GM19438 (cell line): ENCODE measurements around the gene VKORC1.
"Not testable (repeated sequence)": the region's sequence is repeated elsewhere in the genome, so short reads cannot be mapped to it uniquely, and the experiment has no call there.

Experiments used
- ATAC-seq: cut with Tn5 transposase; IDR thresholded peaks from one replicate; pipeline ENCODE4 v1.9.1; 2021; ENCODE audit warnings: low read depth; ENCODE audit not compliant: unreplicated experiment

Gene VKORC1

GRCh38 chr16:31108035-31108793 lies 13.6 kb upstream of the VKORC1 start, which contains the start of gene BCKDK:
Gene BCKDK (plus strand): TSS chr16:31108386. CDS start chr16:31109224, 838 bp downstream.
- ATAC-seq = peak; percentile 75

GRCh38 chr16:31107465-31107867 lies 12.9 kb upstream of the VKORC1 start:
- ATAC-seq = peak; percentile 53

GRCh38 chr16:31106509-31107464 lies 12.2 kb upstream of the VKORC1 start:
- ATAC-seq = no peak

DNA sequence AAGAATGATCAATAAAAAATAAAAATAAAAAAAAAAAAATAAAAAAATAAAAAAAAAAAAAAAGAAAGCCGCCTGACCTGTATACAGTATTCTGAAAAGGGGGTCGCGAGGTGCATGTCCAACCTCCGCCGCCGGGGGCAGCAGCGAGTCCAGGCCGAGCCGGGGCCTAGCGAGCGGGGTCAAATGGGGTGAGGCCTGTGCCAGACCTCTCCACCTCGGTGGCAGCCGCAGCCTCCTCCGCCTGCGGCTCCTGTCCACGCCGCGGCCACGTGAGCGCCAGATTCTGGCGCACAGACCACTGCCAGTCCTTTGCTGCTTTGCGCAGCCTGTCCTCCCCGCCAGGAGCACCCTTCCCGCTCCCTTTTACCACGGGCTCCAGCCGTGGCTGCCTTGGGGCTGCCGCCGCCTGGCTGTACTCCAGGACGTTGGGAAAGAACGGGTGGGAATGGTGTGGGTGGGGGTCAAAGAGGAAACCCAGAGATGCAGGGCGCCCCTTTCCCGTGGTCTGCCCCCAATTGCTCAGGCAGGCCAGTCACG lies 11.1 kb upstream of the VKORC1 start:
- no peak for ATAC-seq

DNA sequence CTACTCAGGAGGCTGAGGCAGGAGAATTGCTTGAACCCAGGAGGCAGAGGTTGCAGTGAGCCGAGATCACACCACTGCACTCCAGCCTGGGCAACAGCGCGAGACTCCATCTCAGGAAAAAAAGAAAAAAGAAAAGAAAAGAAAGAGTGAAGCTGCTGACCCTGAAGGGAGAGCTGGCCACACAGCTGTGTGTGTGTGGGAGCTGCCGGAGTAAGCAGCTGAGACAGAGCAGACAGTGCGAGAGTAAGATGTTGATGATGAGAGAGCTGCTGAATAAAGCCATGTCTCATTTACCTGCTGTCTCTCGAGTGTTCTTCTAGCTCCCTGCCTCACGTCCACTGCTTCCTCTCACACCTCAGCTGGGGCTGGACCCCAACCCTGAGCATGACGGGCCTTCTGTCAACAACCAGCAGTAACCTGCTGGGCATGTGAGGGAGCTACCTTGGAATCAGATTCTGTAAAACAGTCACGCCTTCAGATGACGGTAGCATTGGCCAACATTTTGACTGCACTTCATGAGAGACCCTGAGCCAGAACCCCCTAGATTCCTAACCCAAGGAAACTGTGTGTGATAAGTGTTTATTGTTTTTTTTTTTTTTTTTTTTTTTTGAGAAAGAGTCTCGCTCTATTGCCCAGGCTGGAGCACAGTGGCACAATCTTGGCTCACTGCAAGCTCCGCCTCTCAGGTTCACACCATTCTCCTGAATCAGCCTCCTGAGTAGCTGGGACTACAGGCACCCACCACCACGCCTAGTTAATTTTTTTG lies 6.5 kb upstream of the VKORC1 start:
- not testable (repeated sequence) for ATAC-seq

- no peak for ATAC-seq
Observed at GRCh38 chr16:31099860-31100638, 5.5 kb upstream of the VKORC1 start.

GRCh38 chr16:31094088-31094423 lies 541 bp downstream of the VKORC1 start:
- no peak for ATAC-seq

- ATAC-seq = no peak
Observed at GRCh38 chr16:31093132-31093703, 1.4 kb downstream of the VKORC1 start.

- no peak for ATAC-seq
Observed at GRCh38 chr16:31092330-31092729, 2.3 kb downstream of the VKORC1 start.

GRCh38 chr16:31090540-31090939 lies 4.1 kb downstream of the VKORC1 start:
- ATAC-seq = no peak

DNA sequence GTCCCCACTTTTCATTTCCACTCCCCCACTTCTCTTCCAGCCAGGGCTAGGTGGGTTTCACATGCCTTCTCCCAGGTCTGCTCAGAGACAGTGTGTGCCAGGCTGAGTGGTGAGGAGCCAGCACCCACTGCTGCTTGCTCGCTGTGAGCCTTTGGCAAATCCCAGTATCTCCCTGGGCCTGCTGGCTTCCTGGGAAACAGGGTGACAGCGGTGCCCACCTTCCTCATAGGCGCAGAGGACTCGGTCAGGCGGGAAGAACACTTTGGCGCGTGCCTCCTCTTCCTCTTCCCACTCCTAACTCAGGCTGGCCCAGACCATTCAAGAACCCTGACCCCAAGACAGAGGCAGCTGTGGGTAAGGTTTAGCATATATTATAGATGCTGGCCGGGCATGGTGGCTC lies 5.4 kb downstream of the VKORC1 start:
- no peak for ATAC-seq

- ATAC-seq = no peak
Observed at GRCh38 chr16:31088459-31089183, 6.0 kb downstream of the VKORC1 start, which contains the start of gene PRSS53. Gene PRSS53 (minus strand): TSS chr16:31088943. CDS start chr16:31088809, 134 bp downstream.

GRCh38 chr16:31087971-31088370 lies 6.6 kb downstream of the VKORC1 start:
- no peak for ATAC-seq

GRCh38 chr16:31087481-31087880 lies 7.1 kb downstream of the VKORC1 start:
- ATAC-seq = no peak

- no peak for ATAC-seq
Observed at GRCh38 chr16:31086629-31086906, 8.0 kb downstream of the VKORC1 start.

- no peak for ATAC-seq
Observed at GRCh38 chr16:31085873-31086628, 8.5 kb downstream of the VKORC1 start.

DNA sequence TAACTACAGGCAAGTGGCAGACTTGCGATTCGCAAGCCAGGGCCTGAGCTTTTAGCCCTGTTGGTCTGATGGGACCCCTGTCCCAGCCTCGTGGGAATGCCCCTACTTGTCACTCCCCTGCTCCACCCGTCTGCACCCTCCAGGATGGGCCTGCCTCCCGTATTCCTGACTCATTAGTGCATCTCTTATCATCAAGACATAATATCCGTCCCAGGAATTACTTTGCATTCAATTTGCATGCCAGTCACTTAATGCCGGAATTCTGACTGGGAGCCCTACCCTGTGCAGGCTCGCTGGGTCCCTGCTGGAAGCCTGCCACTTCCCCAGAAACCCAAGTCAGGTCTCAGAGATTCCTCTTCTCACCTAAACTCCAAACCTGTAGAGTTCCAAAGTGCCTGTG lies 9.2 kb downstream of the VKORC1 start:
- no peak for ATAC-seq

DNA sequence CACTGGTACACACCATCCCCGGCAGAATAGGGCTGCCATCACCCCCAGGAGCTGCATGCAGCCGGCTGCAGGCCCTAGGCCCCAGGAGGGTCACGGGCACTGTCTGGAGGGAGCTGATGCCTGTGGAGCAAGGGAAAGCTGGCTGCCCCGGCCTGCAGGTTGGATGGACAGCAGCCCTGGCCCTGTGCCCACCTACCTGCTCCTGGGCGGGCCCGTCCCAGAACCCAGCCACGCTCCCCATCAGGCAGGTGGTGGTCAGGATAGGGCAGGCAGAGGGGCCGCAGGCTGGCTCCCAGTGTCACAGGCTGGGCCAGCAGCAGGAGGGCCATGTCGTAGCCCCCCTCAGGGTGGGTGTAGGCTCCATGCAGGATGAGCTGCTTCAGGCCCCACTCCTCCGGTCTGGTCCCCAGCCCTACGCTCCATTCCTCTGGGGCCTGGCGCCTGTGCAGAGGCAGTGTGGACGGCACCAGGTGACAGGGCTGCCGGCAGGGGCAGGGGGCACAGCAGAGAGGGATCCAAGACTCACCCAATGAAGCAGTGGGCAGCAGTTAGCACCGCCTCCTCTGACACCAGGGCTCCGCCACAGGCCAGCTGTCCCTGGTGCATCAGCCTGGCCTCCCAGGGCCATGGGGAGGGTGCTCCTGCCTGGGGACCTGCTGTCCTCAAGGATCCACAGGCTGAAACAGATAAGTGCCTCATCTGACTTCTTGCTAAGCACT lies 9.9 kb downstream of the VKORC1 start:
- ATAC-seq = no peak
